OCI-M1 (cell line): ENCODE data around the gene EPHA8.

Source experiments
- DNase-seq: peaks from one replicate; lab custom pipeline; 2025; lab: John Stamatoyannopoulos, UW

Gene EPHA8

GRCh38 chr1:22562584-22563583 lies at the start of gene EPHA8:
EPHA8 (plus strand) TSS chr1:22563489; CDS start chr1:22563636, 147 bp downstream.
- DNase-seq, result no peak

DNA sequence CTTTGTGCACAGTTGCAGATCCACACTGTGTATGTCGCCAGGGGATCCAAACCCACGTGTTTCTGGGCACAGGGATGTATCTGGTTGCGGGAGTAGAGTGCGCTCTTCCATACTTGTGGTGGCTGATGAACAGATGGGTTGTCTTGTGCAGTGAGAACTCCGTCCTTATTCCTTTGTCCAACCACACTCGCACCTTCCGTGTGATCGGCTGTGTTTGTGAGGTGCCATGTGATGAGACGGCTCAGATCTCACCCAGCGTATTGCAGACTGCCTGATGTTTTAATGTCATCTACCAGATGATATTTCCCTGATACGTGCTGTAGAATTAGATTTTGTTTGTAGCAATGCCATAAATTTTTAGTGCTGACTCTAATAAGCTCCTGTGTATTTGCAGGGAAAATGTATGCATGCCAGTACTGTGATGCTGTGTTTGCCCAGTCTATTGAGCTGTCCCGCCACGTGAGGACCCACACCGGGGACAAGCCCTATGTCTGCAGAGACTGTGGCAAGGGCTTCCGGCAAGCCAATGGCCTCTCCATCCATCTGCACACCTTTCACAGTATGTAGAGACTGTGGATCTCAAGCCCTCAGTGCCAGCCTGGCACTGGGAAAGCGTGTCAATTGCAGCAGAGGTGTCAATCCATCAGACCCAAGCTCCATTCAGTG lies 46.2 kb upstream of the EPHA8 start:
- no peak for DNase-seq

GRCh38 chr1:22517956-22518355 lies 45.3 kb upstream of the EPHA8 start:
- DNase-seq, result no peak

GRCh38 chr1:22518379-22518778 lies 44.9 kb upstream of the EPHA8 start:
- no peak for DNase-seq

- DNase-seq, result no peak
Measured at GRCh38 chr1:22520871-22521270, 42.4 kb upstream of the EPHA8 start.

GRCh38 chr1:22521692-22522091 lies 41.6 kb upstream of the EPHA8 start:
- DNase-seq, result no peak

DNA sequence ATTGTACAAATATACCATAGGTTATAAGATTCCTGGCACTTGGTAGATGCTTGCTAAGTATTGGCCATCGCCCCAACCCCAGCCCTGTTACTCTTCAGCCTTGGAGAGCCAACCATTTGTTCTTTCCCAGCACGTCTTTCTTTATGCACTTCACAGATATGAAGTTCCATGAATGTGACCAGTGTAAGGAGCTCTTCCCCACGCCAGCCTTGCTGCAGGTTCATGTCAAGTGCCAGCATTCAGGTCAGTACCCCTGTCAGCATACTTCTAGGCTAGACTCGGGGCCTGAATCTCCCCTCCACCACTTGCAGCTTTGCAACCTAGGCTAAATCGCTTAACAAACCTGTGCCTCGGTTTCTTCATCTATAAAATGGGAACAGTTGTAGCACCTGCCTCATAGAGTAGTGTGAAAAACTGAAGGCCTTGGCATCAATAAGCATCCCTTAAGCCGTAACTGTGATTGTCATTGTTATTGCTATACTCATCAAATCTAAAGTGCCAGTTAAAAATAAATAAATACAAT lies 41.0 kb upstream of the EPHA8 start:
- no peak for DNase-seq

GRCh38 chr1:22524481-22524880 lies 38.8 kb upstream of the EPHA8 start:
- no peak for DNase-seq

DNA sequence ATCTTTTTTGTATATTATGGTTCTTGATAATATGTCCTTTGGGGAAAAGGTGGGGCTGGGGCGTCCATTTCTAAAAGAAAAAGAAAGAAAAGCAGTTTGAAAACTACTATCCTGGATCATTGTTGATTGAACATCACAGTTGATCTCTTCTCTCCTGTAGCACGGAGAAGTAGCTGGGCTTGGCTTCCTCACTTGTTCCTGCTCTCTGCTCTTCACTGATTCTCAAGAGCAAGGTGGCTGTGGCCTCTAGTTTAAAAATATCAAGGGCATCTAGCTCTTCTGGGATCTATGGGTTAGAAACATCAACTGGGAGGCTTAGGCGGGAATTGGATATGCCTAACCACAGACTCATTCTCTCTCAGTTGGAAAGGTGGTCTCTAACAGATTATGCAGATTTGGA lies 38.1 kb upstream of the EPHA8 start:
- DNase-seq, result no peak

DNA sequence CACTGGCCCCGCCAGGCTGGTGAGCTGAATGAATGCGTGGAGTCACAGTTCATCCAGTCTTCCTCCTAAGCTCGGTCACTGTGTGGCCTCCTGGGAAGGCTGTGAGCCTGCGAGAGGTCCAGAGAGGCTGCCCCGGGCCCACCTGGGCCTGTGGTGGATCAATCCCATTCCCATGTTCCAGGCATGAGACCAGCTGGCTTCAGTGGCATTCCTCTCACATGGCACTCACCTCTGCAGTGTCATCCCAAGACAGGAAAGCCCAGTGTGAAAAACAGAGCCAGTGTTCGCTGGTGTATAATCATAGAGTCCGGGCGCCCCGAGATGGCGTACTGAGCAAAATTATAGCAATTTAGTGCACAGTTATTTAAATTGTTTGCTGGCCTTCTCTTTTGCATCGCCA lies 37.6 kb upstream of the EPHA8 start:
- no peak for DNase-seq

GRCh38 chr1:22526098-22526497 lies 37.2 kb upstream of the EPHA8 start:
- DNase-seq, result no peak

DNA sequence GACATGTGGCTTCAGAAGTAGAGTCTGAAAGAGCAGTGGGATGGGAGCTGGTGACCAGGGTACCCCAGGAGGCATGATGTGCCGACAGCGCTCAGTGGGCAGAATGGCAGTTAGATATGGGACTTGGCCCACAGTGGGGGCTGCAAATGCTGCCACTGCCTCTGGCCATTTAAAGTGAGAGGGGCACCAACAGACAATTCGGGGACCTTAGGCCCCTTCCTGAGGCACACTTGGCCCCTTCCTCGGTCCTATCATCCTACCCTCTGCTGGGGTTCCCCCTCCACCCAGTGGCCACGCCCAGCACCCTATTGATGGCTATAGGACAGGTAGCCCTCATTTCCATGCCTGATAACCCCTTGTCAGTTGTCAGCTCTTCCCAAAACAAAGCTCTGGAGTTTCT lies 36.6 kb upstream of the EPHA8 start:
- no peak for DNase-seq

DNA sequence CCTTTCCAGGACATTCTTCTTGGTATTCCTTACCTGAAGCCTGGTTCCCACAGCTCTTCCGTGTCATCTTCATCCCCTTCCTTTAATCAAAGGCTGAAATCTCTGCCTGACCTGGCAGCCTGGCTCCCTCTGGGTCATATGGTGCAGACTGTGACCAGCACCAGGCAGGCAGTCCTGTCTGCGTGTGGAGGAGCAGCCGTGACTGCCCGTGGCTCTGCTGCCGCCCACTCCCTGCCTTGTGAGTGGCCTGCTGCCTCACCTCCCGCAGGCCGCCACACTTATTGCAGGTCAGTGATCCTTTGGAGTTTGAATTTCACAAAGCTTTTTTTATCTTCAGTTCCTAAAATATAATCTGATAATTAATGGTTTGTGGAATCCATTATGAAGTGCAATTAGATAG lies 36.2 kb upstream of the EPHA8 start:
- DNase-seq, result no peak

DNA sequence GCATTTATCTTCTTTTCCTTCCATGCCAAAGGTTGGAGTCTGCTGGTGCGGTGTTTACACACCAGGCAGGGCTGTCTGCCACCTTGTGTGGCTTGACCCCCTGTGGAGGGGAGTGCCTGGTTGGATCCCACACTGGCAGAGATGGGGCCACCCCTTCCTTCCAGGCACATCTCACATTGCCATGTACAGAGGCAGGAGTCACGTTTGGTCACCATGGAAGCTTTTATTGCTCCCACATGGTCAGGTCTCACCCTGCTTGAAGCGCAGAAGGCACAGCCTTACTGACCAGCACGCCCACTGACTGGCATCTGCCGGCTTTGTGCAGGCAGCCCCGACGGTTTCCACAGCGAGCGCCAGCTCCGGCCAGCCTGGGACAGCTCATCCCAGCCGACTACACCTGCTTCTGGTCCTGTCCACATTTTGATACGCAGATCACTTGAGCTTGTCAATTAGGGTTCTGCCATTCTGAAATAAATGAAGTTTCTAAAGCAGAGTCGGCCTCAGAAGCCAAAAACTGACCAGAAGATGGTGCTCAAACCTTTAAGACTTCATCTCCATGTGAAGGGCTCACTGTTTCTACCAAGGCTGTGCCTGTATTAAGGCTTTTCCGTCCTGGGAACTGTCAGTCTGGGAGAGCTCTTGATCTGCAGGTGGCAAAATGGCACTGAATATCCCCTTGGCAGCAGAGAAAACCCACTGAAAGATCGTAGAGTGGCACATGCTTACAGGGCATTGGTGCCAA lies 35.6 kb upstream of the EPHA8 start:
- DNase-seq, result no peak

DNA sequence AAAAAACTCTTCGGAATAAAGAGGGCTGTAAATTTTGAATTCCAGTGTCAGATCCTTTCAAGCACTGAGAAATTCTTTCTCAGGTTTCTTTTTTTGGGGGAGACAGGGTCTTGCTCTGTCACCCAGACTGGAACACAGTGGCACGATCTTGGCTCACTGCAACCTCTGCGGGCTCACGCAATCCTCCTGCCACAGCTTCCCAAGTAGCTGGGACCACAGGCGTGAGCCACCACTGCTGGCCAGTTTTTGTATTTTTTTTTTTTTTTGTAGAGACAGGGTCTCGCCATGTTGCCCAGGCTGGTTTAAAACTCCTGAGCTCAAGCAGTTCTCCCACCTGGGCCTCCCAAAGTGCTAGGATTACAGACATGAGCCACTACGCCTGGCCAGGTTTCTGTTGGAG lies 34.8 kb upstream of the EPHA8 start:
- DNase-seq, result no peak

GRCh38 chr1:22529901-22530621 lies 33.2 kb upstream of the EPHA8 start:
- DNase-seq, result no peak

- no peak for DNase-seq
Measured at GRCh38 chr1:22530715-22531114, 32.6 kb upstream of the EPHA8 start.

DNA sequence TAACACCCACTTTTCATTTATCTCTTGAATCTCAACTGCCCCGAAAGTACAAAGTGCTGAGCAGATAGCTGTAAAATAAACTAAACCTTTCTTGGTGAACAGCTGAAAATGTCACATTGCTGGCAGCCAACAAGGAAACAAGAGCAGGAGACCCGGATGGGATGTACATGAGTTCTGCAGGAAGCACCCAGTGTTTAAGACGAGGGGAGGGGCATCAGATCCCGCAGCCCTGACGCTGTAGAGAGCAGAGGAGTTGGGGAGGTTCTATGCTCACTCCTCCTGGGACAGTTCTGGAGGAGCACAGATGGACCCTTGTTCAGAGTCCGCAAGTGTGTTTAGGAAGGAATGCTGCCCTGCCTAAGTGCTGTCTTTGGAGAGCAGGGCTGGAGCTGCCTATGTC lies 32.0 kb upstream of the EPHA8 start:
- no peak for DNase-seq

GRCh38 chr1:22533244-22533895 lies 29.9 kb upstream of the EPHA8 start:
- DNase-seq, result no peak

DNA sequence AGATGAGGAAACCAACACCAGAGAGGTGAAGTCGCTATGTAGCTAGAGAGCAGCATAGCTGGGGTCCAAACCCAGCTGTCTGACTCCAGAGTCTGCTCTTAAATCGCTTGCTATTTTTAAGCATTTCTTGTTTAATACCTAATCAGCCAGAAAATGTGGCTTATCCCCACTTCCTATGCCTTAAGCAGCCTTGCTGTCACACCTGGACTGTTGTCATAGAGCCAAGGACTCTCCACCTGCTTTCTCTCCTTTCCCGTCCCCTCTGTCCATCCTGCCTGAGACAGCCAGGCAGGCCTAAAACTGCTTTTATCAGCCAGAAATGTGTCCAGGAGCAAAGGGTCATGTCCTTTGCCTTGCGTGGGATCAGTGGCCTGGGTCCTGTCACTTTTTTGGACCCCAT lies 28.3 kb upstream of the EPHA8 start:
- DNase-seq, result no peak

DNA sequence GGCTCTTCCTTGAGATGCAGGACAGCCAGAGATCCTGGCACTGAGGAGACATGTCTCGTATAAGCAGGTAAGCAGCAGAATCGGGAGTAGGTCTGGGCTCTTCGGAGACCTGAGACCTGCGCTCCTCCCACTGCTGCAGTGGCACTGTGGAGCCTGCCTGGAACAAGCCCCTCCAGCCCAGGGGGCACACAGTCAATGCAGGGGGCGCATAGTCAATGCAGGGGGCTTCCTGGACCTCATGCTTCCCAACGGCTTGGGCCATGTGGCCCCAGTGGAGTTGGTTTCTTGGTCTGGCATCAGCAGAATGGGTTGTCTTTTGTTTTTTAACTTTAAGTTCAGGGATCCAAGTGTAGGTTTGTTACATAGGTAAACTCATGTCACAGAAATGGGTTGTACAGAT lies 27.9 kb upstream of the EPHA8 start:
- no peak for DNase-seq
